Measurements from ENCODE around the gene ST8SIA1.

The ST8SIA1 gene

DNA sequence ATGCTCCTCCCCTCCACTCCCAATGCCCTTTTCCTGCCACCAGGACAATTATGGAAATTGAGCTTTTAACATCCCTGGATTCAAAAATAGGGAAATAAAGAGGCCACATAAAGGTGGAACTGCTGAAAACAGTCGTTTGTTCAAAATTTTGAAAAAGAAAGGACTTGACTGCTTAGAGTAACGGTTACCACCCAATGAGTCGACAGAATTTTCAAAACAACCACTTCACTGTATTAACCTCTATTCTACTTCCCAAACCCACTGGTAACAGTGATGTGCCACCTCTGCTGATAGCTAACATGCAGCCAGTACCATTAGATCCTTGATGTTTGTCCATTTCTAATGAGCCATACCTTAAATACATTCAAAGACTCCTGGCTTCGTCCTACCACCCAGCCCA is 4.9 kb downstream of the ST8SIA1 start:
- DNase-seq (ENCODE audit: low read depth): no peak

- DNase-seq (ENCODE audit: low read depth): no peak
These were observed 9.3 kb downstream of the ST8SIA1 start for GRCh38 chr12:22325218-22325617.

- DNase-seq (ENCODE audit: low read depth): no peak
These were observed 12.4 kb downstream of the ST8SIA1 start for GRCh38 chr12:22322091-22322490.

DNA sequence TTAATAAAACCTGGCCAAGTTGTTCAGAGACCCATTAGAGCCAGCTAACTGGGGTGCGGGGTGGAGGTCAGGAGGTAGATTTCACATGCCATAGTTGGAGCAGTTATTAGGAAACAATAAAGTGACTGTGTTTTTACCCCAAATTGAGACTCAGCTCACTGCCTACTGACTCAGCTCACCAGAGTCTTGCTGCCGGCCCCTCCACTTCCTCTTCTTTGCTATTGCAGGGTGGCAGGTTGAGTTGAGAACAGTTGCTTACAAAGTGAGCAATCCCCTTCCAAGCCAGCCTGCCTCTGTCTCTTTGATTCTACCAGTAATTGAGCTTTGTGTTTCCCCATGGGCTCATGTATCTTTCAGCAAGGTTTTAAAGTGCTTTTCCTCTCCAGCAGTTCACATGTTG is 12.9 kb downstream of the ST8SIA1 start:
- DNase-seq (ENCODE audit: low read depth): peak; percentile 64

DNA sequence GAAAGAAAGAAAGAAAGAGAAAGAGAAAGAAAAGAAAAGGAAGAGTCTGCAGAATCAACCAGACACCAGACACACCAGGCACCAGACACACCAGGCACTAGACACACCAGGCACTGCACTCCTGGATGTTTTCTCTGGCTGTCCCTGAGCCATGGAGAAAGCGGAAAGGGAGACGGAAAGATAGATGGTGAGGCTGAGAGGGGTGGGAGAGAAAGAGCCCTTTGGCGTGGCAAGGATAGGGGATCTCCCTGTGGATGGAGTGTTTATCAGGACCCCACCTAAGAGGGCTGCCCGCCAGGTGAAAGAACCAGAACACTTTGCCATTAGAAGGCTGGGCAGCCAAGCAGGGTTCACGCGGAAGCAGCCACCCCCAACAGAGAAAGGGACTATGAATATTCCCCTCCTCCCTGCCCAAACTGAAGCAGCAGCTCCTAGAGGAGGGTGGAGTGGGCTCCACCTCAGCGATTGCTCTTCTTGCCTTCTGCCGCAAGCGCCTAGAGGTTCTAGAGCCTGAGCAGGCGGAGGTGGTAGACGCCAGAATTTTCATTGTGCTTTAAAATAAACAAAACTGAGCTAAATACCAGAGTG is 13.4 kb downstream of the ST8SIA1 start:
- no peak for DNase-seq (ENCODE audit: low read depth)

GRCh38 chr12:22318108-22318737 is 16.3 kb downstream of the ST8SIA1 start:
- peak; percentile 71 for DNase-seq (ENCODE audit: low read depth)

GRCh38 chr12:22313963-22314330 is 20.6 kb downstream of the ST8SIA1 start:
- no peak for DNase-seq (ENCODE audit: low read depth)

DNA sequence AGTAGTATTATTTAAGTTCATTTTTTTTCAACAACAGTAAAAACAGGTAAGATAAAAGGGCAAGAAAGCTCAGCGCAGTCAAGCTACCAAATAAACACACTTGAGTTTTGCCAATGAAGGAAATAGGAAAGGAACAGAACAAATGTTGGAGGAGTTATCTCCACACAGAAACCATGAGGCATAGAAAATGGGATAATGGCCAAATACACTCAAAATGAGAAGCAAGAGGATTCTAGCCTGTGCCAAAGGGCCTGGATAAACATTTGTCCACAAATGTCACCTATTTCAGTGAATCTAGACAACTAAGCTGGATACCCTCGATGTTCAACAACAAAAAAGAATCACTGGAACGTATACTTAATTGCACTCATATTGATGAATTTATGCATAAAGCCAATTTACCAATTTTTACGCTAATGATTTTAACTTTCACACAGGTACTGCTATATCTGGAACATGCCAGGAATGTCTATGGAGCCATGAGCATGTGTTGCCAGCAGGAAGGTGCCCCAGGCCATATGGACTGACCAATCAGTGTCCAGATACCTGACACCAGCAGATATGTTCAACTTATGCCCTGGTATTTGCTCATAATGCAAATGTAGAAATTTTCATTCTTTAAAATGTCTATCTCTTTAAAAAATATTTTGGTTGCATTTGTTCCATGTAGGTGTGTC is 21.1 kb downstream of the ST8SIA1 start:
- no peak for DNase-seq (ENCODE audit: low read depth)

- peak; percentile 74 for DNase-seq (ENCODE audit: low read depth)
These were observed 22.2 kb downstream of the ST8SIA1 start for GRCh38 chr12:22312336-22312735.

DNA sequence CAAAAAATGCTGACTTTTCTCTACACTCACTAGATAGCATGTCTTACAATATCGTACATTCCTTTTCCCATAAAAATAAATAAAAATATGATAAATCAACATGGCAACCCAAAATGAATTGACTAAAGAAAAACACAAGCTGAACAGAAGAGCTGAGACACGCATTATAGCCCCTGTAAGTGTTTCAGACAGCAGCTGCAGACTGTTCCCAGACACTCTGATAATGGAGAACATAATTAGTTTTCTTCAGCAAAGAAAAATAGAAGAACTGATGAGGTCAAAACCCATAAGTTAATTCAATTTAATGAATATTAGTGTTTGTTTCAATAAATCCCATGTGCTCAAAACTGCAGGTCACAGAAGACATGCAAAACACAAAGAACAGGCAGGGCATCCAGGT is 23.8 kb downstream of the ST8SIA1 start:
- DNase-seq (ENCODE audit: low read depth): no peak

- DNase-seq (ENCODE audit: low read depth): no peak
These were observed 24.2 kb downstream of the ST8SIA1 start for GRCh38 chr12:22310275-22310674.

DNA sequence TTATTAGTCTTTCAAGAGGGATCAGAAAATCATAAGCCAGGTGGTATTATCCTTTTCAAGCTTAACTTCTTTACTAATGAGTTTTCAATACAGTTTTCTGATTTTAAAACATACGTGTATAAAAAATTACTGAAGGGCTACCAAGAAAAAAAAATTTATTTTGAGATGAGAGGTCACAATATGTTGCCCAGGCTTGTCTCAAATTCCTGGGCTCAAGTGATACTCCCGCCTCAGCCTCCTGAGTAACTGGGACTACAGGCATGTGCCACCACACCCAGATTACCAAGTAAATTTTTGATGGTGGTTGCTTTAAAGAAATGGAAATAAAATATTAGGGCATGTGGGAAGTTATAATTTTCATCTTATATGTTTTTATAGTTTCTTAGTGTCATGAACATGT is 26.7 kb downstream of the ST8SIA1 start:
- DNase-seq (ENCODE audit: low read depth): no peak

- DNase-seq (ENCODE audit: low read depth): no peak
These were observed 28.2 kb downstream of the ST8SIA1 start for GRCh38 chr12:22306311-22306710.

DNA sequence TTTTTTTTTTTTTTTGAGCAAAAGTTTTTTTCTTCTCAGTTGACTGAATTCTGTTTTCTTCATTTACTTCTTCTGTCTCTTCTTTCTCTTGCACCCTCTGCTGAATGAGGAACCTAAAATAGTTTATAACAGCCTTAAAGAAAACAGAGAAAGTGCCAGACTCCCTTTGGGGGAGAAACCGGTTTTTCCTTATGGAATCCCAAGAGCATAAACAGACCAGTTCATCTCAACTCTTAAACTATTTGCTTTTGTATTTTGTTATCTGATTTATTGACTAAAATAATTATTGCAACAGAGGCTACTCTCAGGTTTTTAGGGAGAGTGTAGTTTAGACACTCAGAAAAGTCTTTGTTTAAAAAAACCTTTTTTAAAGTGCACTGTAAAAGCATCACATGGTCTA is 30.2 kb downstream of the ST8SIA1 start:
- DNase-seq (ENCODE audit: low read depth): no peak

DNA sequence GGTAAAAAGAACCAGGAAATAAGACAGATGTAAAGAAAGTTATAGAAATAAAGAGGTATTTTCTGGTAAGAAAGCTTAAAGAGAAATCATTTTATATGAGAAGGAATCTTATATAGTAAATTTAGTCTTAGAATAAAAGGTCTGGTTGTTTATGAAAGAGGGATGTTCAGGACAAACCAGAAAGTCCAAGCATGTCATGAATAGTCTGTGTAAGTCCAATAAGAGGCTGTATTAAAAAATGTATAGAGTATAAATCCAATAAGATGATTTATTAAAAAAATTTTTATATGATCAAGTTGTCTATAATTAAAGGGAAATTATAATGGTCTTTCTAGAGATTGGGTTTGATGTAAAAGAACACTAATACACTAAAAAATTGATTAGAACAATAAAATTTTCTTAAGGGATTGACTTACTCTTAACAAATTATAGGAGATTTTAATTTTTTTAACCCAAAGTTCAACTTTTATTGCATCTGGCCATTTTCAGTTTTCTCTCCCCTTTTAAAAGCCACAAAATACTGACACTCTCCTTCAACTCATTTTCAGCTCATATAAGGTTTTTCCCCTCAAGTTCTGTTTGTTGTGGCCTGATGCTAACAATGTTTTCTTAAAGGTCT is 35.1 kb downstream of the ST8SIA1 start:
- peak; percentile 58 for DNase-seq (ENCODE audit: low read depth)

DNA sequence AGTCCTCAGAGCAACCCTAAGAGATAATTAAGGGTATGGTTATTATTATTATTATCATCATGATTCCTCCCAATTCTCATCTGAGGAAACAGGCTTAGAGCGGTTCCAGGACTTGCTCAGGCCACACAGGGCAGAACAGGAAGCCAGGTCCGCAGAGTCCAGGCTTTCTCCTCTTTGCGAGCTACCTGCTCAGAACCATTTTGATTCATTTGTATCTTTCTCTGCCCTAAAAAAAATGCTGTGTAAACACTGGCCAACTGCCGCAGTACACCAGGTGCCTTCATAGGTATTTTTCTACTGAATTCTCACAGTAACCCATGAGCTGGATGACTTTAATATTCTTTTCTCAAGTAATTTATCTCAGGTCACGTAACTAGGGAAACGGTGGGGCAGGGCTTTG is 45.3 kb downstream of the ST8SIA1 start:
- no peak for DNase-seq (ENCODE audit: low read depth)

DNA sequence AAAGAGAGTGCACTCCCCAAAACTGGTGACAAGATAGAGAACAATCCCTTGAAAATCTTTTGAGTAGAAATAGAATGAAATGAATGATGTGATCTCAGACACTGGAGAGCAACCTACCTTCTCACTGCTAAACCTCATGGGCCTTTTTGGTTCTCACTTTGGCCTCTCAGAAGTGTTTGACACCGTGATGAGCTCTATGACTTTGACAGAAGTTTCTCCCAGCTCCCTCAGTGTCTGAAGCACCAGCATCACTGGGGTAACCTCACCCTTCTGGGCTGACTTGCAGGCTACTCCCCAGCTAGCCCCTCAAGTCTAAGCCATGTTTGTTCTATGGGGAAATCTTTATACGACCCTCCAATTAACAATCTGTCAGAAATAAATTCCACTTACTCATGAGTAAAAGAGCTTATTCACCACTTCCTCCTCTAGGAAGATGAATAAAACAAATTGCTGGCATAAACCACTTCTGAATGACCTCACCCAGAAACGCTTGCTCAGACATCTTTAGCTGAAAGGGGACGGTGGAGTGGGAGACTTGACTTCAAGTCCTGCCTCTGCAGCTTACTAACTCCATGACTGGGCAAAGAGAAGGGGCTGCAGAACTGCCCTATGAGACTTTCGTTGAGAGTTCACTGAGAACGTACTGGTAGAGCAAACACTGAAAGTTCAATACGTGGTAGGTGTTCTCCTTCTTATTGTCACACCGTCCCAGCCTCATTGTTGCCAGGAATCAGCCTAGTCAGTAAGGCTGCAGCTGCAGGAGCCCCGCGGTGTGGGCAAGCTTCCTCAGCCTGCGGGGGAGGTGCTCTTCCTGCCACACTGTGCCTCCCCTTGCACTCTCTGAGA is 46.5 kb downstream of the ST8SIA1 start:
- DNase-seq (ENCODE audit: low read depth): peak; percentile 86

- no peak for DNase-seq (ENCODE audit: low read depth)
These were observed 47.4 kb downstream of the ST8SIA1 start for GRCh38 chr12:22287101-22287500.

DNA sequence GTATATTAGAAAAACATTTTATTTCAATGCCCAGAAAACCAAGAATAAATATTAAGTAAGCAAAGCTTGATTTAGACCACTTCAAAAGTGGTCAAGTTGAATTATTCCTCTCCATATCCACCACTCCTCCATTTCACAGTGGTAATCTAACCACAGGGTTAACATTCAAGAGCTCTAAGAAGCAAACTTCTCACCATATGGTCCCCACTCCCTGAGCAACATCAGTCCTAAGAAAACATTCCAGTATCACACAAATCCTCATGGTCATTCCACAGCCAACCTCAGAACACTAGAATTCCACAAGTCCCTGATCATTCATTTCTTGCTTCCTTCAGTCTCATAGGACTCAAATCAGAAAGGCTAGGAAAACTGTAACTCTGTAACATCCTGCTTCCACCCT is 47.9 kb downstream of the ST8SIA1 start:
- DNase-seq (ENCODE audit: low read depth): peak; percentile 49

DNA sequence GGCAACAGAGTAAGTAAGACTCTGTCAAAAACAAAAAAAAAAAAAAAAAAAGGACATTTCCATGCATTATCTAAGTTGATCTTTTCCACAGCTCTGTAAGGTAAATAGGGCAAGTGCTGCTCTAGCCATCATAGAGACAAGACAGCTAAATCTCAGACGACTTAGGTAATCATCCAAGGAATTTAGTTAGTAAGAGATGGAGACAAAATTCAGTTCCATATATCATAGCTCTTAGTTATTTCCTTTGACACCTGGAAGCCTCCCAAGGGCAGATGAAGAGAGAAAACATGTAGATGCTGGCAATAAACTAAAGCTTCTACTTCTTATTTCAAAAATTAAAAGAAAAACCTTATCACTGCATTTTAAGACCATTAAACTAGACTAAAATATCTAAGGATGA is 48.7 kb downstream of the ST8SIA1 start:
- DNase-seq (ENCODE audit: low read depth): no peak

DNA sequence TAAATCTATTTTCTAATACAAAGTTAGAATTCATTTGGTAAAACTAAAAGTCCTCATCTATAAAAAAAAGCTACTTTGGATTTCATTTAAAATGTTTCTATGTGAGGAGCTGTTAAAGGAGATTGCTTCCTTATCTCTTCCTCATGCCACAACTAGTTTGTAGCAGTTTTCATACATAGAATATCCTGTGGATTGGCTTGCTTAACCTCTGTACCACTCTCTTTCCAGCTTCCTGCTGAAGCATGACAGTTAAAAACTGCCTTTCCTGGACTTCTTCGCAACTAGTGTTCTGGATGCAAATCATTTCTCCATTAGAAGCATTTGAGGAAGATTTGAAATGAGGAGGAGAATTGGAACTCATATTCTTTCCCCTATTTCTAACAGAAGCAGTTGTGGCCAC is 49.6 kb downstream of the ST8SIA1 start:
- DNase-seq (ENCODE audit: low read depth): no peak

DNA sequence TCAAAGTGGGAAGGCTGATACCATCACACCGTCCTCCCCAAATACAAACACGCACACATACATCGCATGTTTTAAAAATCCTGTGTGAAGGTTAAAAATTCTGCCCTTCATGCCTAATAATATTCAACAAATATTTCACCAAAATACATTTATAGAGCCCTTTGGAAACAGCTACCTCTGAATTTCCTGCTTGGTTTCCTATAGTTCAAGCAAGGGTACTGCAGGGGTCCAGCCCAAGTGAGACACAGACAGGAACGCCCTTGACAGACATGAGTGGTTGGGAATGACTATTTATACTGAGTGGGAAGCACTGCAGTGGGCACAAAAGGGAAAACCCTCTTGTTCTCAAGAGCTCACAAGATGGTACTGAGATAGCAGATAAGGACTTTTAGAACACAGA is 51.0 kb downstream of the ST8SIA1 start:
- DNase-seq (ENCODE audit: low read depth): peak; percentile 31
